Hematopoietic multipotent progenitor cell treated with erythropoietin and hydrocortisone succinate and interleukin-3 and kit ligand, for 17 days (in vitro differentiated cells): ENCODE results near the gene ATP5MC2.
A peak's percentile ranks its signal among the peaks of the same experiment; 100 is the strongest.
"Not testable (repeated sequence)": the region's sequence is repeated elsewhere in the genome, so short reads cannot be mapped to it uniquely, and the experiment has no call there.

Experiments
- DNase-seq: peaks from one replicate; pipeline ENCODE4 v3.0.0-alpha.2; 2015; ENCODE audit warnings: low spot score

Gene ATP5MC2

GRCh38 chr12:53675701-53676607 is at the start of gene ATP5MC2:
TSS of gene ATP5MC2 (minus strand) at chr12:53676083. CDS start at chr12:53672614, 3,469 bp downstream.
- peak; percentile 99 for DNase-seq

- no peak for DNase-seq
Measured at GRCh38 chr12:53722450-53723041, 46.7 kb upstream of the ATP5MC2 start.

GRCh38 chr12:53720946-53721345 is 45.1 kb upstream of the ATP5MC2 start:
- DNase-seq = no peak

- no peak for DNase-seq
Measured at GRCh38 chr12:53719649-53720048, 43.8 kb upstream of the ATP5MC2 start.

GRCh38 chr12:53718567-53718966 is 42.7 kb upstream of the ATP5MC2 start:
- not testable (repeated sequence) for DNase-seq

- DNase-seq = no peak
Measured at GRCh38 chr12:53717319-53717718, 41.4 kb upstream of the ATP5MC2 start.

- no peak for DNase-seq
Measured at GRCh38 chr12:53714004-53714403, 38.1 kb upstream of the ATP5MC2 start.

GRCh38 chr12:53713516-53713915 is 37.6 kb upstream of the ATP5MC2 start:
- DNase-seq = no peak

GRCh38 chr12:53712059-53712643 is 36.3 kb upstream of the ATP5MC2 start:
- no peak for DNase-seq

- no peak for DNase-seq
Measured at GRCh38 chr12:53710091-53710490, 34.2 kb upstream of the ATP5MC2 start.

- no peak for DNase-seq
Measured at GRCh38 chr12:53709671-53710070, 33.8 kb upstream of the ATP5MC2 start.

- no peak for DNase-seq
Measured at GRCh38 chr12:53706080-53706479, 30.2 kb upstream of the ATP5MC2 start.

- DNase-seq = no peak
Measured at GRCh38 chr12:53703756-53704155, 27.9 kb upstream of the ATP5MC2 start.

GRCh38 chr12:53701518-53702264 is 25.8 kb upstream of the ATP5MC2 start:
- peak; percentile 73 for DNase-seq

- no peak for DNase-seq
Measured at GRCh38 chr12:53700567-53700966, 24.7 kb upstream of the ATP5MC2 start.

- DNase-seq = no peak
Measured at GRCh38 chr12:53699678-53700025, 23.8 kb upstream of the ATP5MC2 start.

- DNase-seq = no peak
Measured at GRCh38 chr12:53698948-53699677, 23.2 kb upstream of the ATP5MC2 start.

- no peak for DNase-seq
Measured at GRCh38 chr12:53696655-53697331, 20.9 kb upstream of the ATP5MC2 start.

- no peak for DNase-seq
Measured at GRCh38 chr12:53696285-53696654, 20.4 kb upstream of the ATP5MC2 start.

- DNase-seq = no peak
Measured at GRCh38 chr12:53695152-53696145, 19.6 kb upstream of the ATP5MC2 start.
